Kidney (tissue), 14 donors: ENCODE results near the gene CEMIP. TPM values are rescaled to one million over a fixed set of nuclear protein-coding genes. Genes with fewer than 3 reads are reported as not detected.
A peak's percentile ranks its signal among the peaks of the same experiment; 100 is the strongest.

Experiments
- DNase-seq, 5 donors: peaks; one replicate each; pipeline ENCODE4 v3.0.0-alpha.2; 2013 to 2020
- FAIRE-seq: peaks from 2 replicates; lab custom pipeline; 2012; peaks lifted over from hg19 to GRCh38; lab: Jason Lieb, UNC
- H3K27ac ChIP-seq, 2 donors: one replicate each; pipeline ENCODE4 v1.7.0; 2013; ENCODE audit warnings: low read depth in 2 of 2, low read length in 2 of 2, inconsistent platforms in 1 of 2
- H3K27me3 ChIP-seq: one replicate; pipeline ENCODE4 v1.7.1; 2013; ENCODE audit warnings: low read length, inconsistent platforms; ENCODE audit not compliant: control insufficient read depth, insufficient read depth
- H3K36me3 ChIP-seq, 3 donors: one replicate each; pipeline versions ENCODE4 v1.7.0 to v1.7.1; 2013; ENCODE audit warnings: low read length in 3 of 3, control low read depth in 1 of 3, inconsistent platforms in 1 of 3; ENCODE audit not compliant: insufficient read depth in 3 of 3, control insufficient read depth in 2 of 3
- H3K4me1 ChIP-seq, 3 donors: one replicate each; pipeline versions ENCODE4 v1.7.0 to v1.7.1; 2013; ENCODE audit warnings: low read length in 3 of 3, inconsistent platforms in 1 of 3, low read depth in 1 of 3; ENCODE audit not compliant: control insufficient read depth in 2 of 3, insufficient read depth in 2 of 3
- H3K4me3 ChIP-seq, 3 donors: one replicate each; pipeline versions ENCODE4 v1.7.0 to v1.8.1; 2013; ENCODE audit warnings: low read length in 3 of 3, control low read depth in 1 of 3, inconsistent platforms in 1 of 3
- H3K9ac ChIP-seq, 3 donors: one replicate each; pipeline versions ENCODE4 v1.7.0 to v1.7.1; 2013; ENCODE audit warnings: low read length in 3 of 3, control low read depth in 1 of 3, inconsistent platforms in 1 of 3
- H3K9me3 ChIP-seq, 3 donors: one replicate each; pipeline versions ENCODE4 v1.7.0 to v1.7.1; 2013; ENCODE audit warnings: low read length in 3 of 3, control low read depth in 1 of 3, inconsistent platforms in 1 of 3; ENCODE audit not compliant: control insufficient read depth in 2 of 3, insufficient read depth in 1 of 3
- intact Hi-C: fragments of 100-400 bp; cut with DNase I; formaldehyde crosslinking; loops from one replicate; pipeline ENCODE4 v1.11.1; 2022
- polyA plus RNA-seq: library from polyadenylated mRNA; stranded (reverse); fragments of 350-450 nt; fragmentation: Illumina TruSeq; extraction: RNeasy Lipid Tissue Mini Kit (QIAGEN cat#74804); gene quantifications from one replicate; pipeline ENCODE4 v1.2.3, GENCODE V29; 2014; ENCODE audit warnings: low read depth, low replicate concordance; ENCODE audit not compliant: insufficient read depth
- total RNA-seq: library from RNA; stranded (reverse); fragmentation: NEBNext Ultra II Directional; extraction: Animal tissue kit (Norgen Biotek cat#: 25700); gene quantifications from one replicate; pipeline ENCODE4 v1.2.1, GENCODE V29; 2021
- TF ChIP-seq, protein P1 (sequence below): IDR thresholded peaks from 3 replicates; pipeline ENCODE4 v1.5.1; 2012; ENCODE audit warnings: mild to moderate bottlenecking, moderate library complexity, borderline replicate concordance; ENCODE audit not compliant: insufficient read depth; ENCODE audit errors: extremely low read depth
- donor health status: control.
- donor health status: control.
- donor health status: control.
- donor health status: control.
- donor health status: control.
- donor health status: DM: yes; HTN: yes; CAD: no.
- donor health status: Normal renal cell carcinoma (clear cell type).

The CEMIP gene
- total and polyA plus RNA-seq, 2 donors from 2014 or later = 0.11 to 0.57 TPM

DNA sequence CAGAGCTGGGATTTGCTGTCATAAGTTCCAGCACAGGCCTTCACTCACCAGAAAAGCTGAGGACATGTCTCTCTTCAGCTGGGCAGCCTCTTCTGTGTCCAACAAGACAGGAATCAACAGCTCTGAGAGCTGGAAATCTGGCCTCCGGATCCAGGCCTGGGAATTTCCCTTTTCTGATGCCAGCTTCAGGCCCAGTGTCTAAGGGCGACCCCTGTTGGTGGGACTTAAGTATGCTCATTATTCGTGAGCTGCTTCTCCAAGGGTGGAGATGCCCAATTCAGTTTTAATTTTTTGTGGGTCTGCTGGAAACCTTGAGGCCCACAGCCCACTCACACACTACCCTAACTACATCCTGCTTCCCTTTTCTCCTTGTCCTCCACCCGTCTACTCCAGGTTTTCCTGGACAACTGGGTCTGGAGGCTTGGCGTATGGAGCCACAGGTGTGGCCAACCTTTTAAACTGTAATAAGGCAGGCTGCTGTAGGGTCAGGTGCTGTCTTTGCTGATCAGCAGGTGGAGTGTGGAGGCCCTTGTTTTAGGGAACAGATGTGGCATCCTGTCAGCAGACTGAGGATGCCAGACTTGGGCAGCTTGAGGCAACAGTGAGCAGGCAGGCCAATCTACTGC lies 2.6 kb upstream of the CEMIP start:
- Histone ChIP-seq H3K9ac (peak overlapping the region in 1 of 3 donors; percentile 28), H3K27ac (no peak overlapping the region), H3K4me3 (no peak overlapping the region), H3K9me3 (no peaks in the 10 kb centered on the region), H3K4me1 (peaks cover 0 to 16% (median 0%) of the 10 kb centered on the region in 3 donors), H3K36me3 (no peaks in the 10 kb centered on the region), H3K27me3 (peaks cover 6% of the 10 kb centered on the region)
- intact Hi-C loops = no loop called here
- FAIRE-seq (no peak), DNase-seq (peak; percentile 77 to 90 (median 78))
- TF ChIP-seq, protein P1, sequence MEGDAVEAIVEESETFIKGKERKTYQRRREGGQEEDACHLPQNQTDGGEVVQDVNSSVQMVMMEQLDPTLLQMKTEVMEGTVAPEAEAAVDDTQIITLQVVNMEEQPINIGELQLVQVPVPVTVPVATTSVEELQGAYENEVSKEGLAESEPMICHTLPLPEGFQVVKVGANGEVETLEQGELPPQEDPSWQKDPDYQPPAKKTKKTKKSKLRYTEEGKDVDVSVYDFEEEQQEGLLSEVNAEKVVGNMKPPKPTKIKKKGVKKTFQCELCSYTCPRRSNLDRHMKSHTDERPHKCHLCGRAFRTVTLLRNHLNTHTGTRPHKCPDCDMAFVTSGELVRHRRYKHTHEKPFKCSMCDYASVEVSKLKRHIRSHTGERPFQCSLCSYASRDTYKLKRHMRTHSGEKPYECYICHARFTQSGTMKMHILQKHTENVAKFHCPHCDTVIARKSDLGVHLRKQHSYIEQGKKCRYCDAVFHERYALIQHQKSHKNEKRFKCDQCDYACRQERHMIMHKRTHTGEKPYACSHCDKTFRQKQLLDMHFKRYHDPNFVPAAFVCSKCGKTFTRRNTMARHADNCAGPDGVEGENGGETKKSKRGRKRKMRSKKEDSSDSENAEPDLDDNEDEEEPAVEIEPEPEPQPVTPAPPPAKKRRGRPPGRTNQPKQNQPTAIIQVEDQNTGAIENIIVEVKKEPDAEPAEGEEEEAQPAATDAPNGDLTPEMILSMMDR = peak; percentile 86

DNA sequence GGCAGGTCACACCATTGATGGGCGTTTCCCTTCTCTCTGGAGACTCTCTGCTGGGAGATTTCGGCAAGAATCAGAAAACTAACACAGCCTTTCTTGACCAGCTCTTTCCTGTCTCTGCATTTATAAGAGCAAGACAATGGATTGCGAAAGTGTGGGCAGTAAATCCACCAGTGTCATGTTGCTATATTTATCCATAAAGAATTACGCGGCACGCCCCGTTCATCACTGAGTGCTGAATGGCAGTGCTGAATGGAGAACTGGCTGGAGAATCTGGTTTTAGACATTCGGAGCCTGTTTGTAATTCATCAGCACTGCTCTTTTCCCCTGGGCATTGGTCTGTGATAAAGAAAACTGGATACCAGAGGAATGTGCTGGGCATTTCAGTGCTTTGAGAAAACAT lies 2.0 kb upstream of the CEMIP start:
- DNase-seq = peak in 1 of 5 donors; percentile 33
- TF ChIP-seq, protein P1 = no peak
- FAIRE-seq = no peak
- intact Hi-C loops = no loop called here
- Histone ChIP-seq H3K4me1 (peaks cover 0 to 16% (median 0%) of the 10 kb centered on the region in 3 donors), H3K4me3 (no peak overlapping the region), H3K27ac (no peak overlapping the region), H3K27me3 (peaks cover 6% of the 10 kb centered on the region), H3K9ac (no peak overlapping the region), H3K36me3 (no peaks in the 10 kb centered on the region), H3K9me3 (no peaks in the 10 kb centered on the region)

DNA sequence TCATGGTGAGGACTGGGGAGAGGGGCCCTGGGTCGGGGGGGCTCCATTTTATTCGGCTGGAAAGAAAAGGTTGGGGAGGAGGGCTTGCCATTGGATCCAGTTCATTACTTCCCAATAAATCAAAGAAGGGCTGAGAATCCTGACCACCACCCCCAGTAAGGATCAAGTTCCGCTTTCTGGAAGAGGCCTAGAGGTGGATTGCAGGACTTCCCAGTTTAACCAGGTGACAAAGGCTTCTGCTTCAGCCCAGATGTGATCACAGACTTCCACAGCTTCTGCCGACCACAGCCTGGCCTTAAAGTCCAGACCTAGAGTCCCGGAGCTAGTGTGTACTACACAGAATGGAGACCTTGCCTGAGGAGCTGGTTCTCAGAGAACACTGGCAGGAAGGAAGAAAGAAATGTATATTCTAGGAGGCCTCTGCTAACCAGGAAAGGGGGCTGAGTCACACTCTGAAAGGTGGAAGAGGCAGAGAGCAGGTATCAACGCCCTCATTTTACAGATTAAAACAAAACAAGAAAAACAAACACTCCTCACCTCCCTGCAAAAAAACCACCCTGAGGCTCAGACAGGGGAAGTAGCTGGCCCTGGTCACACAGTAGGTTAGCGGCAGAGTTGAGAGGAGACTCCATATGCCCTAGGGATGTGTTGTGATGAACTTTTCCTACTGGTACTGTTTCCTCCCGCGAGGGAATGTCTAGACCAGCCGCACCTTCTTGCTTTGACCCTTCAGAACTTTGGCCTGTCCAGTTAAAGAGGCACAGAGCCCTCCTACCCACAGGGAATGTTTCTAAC lies 1.1 kb upstream of the CEMIP start:
- H3K27me3 ChIP-seq = peaks cover 6% of the 10 kb centered on the region
- intact Hi-C loops = no loop called here
- DNase-seq = peak in 4 of 5 donors; percentile 25 to 58 (median 46)
- H3K27ac ChIP-seq = no peak overlapping the region
- TF ChIP-seq, protein P1 = no peak
- H3K9ac ChIP-seq = no peak overlapping the region
- FAIRE-seq = no peak
- H3K36me3 ChIP-seq = no peaks in the 10 kb centered on the region
- H3K4me3 ChIP-seq = no peak overlapping the region
- H3K4me1 ChIP-seq = peaks cover 0 to 16% (median 0%) of the 10 kb centered on the region in 3 donors
- no peaks in the 10 kb centered on the region for H3K9me3 ChIP-seq
